Measurements from ENCODE around the gene FERMT2.
"Not testable (repeated sequence)": the region's sequence is repeated elsewhere in the genome, so short reads cannot be mapped to it uniquely, and the experiment has no call there.

FERMT2 gene

GRCh38 chr14:52900731-52901130, 50.1 kb downstream of the FERMT2 start:
- DNase-seq (ENCODE audit: low read depth) = no peak

DNA sequence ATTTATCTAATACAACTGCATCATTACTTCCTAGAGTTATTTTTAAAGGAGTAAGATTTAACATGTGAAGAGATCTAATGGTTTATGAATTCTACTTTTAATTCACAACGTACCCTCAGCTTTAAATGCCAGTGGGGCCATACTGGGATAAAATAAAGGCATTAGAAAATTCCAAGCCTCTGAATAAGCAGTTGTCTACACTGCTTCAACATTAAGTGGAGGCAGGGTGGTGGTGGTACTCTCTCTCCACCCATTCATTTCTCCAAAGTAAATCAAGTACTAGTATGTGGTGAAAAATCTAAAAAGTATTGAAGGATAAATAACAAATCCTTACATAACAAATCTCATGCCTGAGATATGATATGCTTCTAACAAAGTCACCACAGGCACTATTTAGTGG, 52.4 kb downstream of the FERMT2 start:
- no peak for DNase-seq (ENCODE audit: low read depth)

DNA sequence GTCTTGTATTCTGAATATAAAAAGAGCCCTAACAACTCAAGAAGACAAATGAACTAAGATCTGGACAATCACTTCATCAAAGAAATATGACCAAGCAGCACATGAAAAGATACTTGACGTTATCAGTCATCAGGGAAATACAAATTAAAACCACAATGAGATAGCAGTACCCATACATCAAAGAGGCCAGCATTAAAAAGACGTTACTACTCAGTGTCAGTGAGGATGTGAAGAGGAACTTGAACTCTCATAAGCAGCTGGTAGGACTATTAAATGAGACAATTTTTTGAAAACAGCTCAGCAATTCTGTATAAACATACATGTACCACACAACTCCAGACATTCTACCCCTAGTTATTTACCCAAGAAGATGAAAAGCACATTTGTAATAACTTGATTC, 55.9 kb downstream of the FERMT2 start:
- DNase-seq (ENCODE audit: low read depth) = no peak

DNA sequence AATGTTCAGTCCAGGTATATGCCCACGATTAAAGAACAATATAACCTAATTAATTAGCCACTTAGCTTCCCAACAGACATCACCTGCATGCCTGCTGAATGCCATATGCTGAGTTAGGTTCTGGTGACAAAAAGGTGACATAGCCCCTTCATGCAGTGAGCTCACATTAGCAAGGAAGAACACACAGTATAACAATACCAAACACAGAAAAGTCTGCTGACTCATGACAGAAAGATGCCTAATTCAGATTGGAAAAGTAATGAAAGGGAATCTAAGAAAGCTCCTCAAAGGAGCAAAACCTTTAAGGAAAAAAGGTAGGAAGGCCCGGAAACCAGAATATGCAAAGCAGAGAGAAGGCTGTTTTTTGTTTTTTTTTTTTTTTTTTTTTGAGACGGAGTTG, 59.0 kb downstream of the FERMT2 start:
- no peak for DNase-seq (ENCODE audit: low read depth)

DNA sequence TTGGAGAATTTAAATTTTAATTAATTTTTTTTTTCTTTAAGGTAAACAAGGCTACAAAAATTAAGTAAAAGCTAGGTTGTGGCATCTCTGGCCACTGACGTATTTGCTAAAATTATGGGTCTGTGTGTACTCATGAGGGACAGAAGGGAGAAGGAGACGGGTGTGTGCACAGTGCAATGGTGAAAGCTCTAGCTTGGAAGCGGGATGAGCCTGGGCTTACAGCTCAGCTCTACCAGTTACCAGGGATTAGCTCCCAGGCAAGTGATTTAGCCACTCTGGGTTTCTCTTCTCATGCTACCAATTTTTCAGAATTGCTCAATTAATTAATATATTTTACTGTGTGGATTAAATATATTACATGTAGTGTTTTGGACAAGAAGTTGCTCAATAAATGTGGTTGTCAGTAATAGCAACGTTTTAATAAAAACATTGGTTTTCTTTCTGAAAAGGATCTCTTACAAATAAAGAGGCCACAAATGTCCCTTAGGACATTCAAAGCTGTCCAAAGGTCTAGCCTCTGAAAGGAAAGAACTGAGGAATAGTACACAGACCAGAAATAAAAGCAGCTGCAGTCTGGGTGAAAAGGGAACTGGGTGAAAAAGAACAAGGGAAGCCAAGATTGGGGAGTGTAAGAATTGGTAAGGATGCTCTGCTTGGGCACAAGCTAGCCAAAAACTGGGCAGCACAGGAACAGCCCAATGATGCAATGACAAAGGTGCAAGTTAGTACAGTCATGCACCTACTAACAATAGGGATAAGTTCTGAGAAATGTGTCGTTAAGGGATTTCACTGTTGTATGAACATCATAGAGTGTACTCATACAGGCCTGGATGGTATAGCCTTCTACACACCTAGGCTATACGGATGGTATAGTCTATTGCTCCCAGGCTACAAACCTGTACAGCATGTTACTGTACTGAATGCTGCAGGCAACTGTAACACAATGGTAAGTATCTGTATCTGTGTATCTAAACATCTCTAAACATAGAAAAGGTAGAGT, 61.7 kb downstream of the FERMT2 start:
- DNase-seq (ENCODE audit: low read depth) = no peak

DNA sequence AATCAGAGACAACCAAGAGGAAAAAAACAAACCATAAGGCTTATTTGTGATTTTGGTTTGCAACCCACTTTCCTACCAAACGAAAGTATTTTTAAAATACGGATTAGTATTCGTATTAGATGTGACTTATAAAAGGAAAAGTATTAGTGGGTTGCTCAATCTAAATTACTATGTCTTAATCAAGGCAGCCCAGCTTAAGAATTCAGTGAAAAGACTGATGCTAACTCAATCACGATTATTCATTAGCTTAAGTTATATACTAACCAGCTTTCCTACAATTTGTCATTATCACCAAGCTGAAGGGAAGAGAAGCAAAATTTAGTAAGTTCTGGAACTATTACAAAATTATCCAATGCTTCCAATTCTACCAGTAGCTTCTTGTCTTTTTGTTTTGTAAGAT, 62.7 kb downstream of the FERMT2 start:
- DNase-seq (ENCODE audit: low read depth) = no peak

- no peak for DNase-seq (ENCODE audit: low read depth)
These were observed 65.6 kb downstream of the FERMT2 start for GRCh38 chr14:52885230-52885629.

- no peak for DNase-seq (ENCODE audit: low read depth)
These were observed 67.2 kb downstream of the FERMT2 start for GRCh38 chr14:52883658-52884057.

DNA sequence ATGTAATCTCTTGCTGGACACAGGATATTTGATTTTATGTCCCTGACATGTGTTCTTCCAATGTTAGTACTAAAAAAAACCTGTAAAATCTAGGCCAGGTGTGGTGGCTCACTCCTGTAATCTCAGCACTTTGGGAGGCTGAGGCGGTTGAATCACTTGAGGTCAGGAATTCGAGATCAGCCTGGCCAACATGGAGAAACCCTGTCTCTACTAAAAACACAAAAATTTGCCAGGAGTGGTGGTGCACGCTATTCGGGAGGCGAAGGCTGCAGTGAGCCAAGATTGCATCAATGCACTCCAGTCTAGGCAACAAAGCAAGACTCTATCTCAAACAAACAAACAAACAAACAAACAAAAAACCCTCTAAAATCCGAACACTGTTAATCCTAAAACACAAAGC, 68.0 kb downstream of the FERMT2 start:
- DNase-seq (ENCODE audit: low read depth) = no peak

DNA sequence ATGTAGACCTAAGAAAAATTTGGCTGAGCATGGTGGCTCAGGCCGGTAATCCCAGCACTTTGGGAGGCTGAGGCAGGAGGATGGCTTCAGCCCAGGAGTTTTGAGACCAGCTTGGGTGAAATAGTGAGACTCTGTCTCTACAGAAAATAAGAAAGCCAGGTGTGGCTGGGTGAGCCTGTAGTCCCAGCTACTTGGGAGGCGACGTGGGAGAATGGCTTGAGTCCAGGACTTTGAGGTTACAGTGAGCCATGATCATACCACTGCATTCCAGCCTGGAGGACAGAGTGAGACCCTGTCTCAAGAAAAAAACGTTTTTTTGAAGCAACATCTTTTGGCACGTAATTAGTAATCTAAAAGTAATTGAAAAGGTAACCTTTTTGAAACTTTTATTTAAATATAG, 70.9 kb downstream of the FERMT2 start:
- no peak for DNase-seq (ENCODE audit: low read depth)

DNA sequence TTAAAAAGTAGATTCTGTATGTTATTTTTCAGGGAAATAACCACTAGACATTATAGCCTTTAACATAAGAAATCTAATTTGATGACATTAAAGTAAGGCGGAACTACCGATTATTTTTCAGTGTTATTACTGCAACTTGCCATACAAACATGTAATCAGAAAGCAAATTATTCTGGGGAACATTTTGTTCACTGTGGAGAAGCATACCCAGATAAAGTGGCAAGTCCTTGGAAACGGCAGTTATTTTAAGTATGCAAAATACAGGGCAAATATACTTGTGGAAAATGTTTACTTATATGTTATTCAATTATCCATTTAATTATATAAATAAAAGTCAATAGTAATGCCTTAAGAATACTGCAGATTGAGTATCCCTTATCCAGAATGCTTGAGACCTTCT, 71.9 kb downstream of the FERMT2 start:
- DNase-seq (ENCODE audit: low read depth) = no peak

GRCh38 chr14:52878469-52878868, 72.4 kb downstream of the FERMT2 start:
- no peak for DNase-seq (ENCODE audit: low read depth)

DNA sequence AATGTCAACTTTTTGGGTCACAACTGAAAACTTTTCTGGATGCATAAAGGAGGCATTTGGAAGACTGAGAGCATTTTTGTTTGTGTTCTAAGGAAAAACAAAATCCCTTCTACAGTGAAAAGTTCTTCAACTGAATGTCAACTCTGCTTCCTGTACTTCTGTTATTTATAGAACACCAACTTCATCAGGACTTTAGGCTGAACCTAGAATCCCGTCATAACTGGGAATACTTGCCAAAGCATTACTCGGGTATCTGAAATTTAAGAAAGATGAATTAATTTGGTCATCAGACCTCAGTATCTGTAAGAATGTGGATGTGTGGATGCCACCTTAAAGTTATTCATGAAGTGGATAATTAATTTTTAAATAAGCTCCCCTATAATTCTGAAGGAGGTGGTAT, 73.2 kb downstream of the FERMT2 start:
- no peak for DNase-seq (ENCODE audit: low read depth)

GRCh38 chr14:52876806-52877205, 74.0 kb downstream of the FERMT2 start:
- no peak for DNase-seq (ENCODE audit: low read depth)

DNA sequence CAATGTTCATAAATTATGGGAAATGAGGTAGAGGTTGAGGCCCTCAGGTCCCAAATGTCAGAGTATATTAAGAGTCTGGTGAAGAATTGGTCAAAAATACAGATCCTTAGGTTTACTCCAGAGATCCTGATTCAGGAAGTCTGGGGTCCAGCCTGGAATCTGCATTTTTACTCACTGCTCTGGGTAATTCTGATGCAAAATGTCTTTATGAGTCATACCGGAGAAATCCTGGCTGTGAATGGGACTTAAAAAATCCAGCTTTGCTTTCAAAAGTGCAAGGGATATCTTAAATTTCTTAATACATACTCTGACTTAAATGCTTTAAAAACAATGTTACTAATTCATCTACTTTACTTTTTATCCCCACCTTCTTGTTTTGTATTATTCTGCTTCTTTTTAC, 74.5 kb downstream of the FERMT2 start:
- no peak for DNase-seq (ENCODE audit: low read depth)

DNA sequence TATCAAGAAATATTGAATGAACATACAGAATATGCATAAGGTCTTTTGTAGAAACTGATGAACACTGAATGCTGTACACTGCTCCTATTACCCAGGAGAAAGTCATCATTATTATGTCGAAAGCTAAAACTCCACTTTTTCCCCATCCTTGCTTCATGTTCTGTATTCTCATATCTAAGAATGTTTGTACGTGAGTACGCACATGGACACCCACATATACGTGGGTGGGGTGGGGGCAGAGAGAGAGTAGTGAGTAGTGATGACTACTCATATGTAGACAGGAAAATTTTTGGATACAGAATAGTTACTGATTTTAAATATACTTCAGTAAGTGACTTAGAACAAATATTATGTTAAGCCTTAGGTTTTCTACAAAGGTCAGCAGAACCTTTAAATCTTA, 75.1 kb downstream of the FERMT2 start:
- DNase-seq (ENCODE audit: low read depth) = no peak

GRCh38 chr14:52874389-52874788, 76.5 kb downstream of the FERMT2 start:
- no peak for DNase-seq (ENCODE audit: low read depth)

DNA sequence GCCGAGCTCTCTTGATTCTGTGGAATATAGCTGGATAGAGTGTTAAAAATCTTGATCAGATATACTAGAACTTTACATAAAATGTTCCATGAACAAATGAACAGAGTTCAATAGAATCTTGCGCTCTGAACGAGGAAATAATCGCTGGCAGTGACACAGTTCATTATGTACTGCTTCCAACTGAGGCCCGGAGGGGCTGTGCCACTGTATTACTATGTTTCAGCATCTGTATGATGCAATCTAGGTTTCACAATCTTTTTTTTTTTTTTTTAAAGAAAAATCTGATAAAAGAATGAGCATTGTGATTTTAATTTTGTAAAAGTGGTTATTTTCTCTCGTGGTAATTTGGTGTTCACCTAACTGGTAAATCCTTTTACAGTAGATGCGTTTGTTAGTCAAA, 77.2 kb downstream of the FERMT2 start:
- DNase-seq (ENCODE audit: low read depth) = no peak

DNA sequence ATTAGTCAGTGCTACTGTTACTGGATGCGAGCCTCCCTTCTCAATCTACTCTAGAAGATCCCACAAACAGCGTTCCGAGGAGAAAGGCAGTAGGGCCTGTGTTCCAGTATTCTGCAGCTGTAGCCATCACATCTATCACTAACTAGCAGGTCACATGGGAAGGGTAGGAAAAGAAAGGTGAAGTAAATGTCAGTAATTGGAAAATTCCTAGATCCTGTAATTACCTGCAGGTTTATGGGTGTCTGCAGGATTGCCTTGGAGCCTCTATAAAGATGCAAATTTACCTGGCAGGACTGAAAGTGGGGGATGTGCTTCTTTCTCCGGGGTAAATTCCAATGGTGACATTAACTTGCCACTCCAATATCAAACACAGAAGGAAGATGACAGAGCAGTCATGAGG, 77.8 kb downstream of the FERMT2 start:
- DNase-seq (ENCODE audit: low read depth) = no peak

GRCh38 chr14:52871606-52872005, 79.2 kb downstream of the FERMT2 start:
- DNase-seq (ENCODE audit: low read depth) = no peak

- DNase-seq (ENCODE audit: low read depth) = no peak
These were observed 81.8 kb downstream of the FERMT2 start for GRCh38 chr14:52868911-52869618.

GRCh38 chr14:52864893-52865292, 86.0 kb downstream of the FERMT2 start:
- not testable (repeated sequence) for DNase-seq (ENCODE audit: low read depth)

DNA sequence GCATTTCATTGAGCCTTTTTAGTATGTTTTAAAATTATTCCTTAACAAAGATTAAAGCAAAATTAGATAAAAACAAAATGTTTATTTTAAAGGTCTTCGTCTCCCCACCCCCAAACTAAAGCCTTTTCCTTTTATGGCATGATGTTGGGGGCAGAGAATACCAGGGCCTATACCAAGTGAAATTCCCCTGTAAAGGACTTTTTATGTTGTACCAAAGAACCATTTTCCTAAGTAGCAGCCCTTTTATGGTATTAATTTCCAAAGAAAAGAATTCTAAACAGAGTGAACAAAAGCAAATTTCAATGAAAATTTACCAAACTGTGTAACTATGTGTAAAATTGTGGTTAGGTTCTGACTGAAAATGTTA, 87.5 kb downstream of the FERMT2 start:
- no peak for DNase-seq (ENCODE audit: low read depth)
